ENCODE data around the gene LRRC31.

The LRRC31 gene

GRCh38 chr3:169812332-169813235 is 57.2 kb downstream of the LRRC31 start, which contains the start of the genes LRRC34 and LRRIQ4:
Gene LRRC34 (minus strand): TSS chr3:169812904. CDS start chr3:169812548, 356 bp downstream.
Gene LRRIQ4 (plus strand): TSS chr3:169812870. CDS start chr3:169821922, 9,052 bp downstream.
- peak within 1 kb of the TSS; percentile 36 for H3K4me3 ChIP-seq (ENCODE audit: insufficient read depth, low read length, poor library complexity, severe bottlenecking)
- H3K9me2 ChIP-seq (replicated peaks; ENCODE audit: insufficient read depth, low read length): no peaks in the 10 kb centered on the region
- no peaks in the 10 kb centered on the region for H3K9me3 ChIP-seq (ENCODE audit: insufficient read depth, low read length)
- no peaks in the 10 kb centered on the region for H3K79me2 ChIP-seq (ENCODE audit: insufficient read depth, low read length)
- H3K27ac ChIP-seq (ENCODE audit: low read depth, low read length): no peak within 1 kb of the TSS
- H4K20me1 ChIP-seq (ENCODE audit: low read depth, low read length): no peaks in the 10 kb centered on the region
- TF ChIP-seq EZH2phosphoT487 (conservative IDR thresholded peaks at IDR 0.05; ENCODE audit: low read length) (no peak), CTCF (IDR thresholded peaks at IDR 0.05; ENCODE audit: insufficient read depth, low read length, poor library complexity, severe bottlenecking) (no peak)
- peak within 1 kb of the TSS; percentile 62 for H3K4me2 ChIP-seq (ENCODE audit: low read depth, low read length, poor library complexity, severe bottlenecking)
- peak within 1 kb of the TSS; percentile 78 for H2AFZ ChIP-seq (ENCODE audit: low read depth, low read length, severe bottlenecking)
- no peaks in the 10 kb centered on the region for H3K36me3 ChIP-seq (ENCODE audit: low read length)
- H3F3A ChIP-seq (ENCODE audit: insufficient read depth): peaks cover 9% of the 10 kb centered on the region; the same call in 1 of the 2 replicates
- peak within 1 kb of the TSS; percentile 39 for H3K9ac ChIP-seq (ENCODE audit: low read length)
- no peaks in the 10 kb centered on the region for H3K27me3 ChIP-seq (ENCODE audit: low read length)

GRCh38 chr3:169811631-169812331 is 58.0 kb downstream of the LRRC31 start:
- no peak for TF ChIP-seq EZH2phosphoT487 (conservative IDR thresholded peaks at IDR 0.05; ENCODE audit: low read length)
- no peak for TF ChIP-seq CTCF (IDR thresholded peaks at IDR 0.05; ENCODE audit: insufficient read depth, low read length, poor library complexity, severe bottlenecking)
- Histone ChIP-seq H4K20me1 (ENCODE audit: low read depth, low read length) (no peaks in the 10 kb centered on the region), H3F3A (ENCODE audit: insufficient read depth) (peaks cover 9% of the 10 kb centered on the region; the same call in 1 of the 2 replicates), H3K27ac (ENCODE audit: low read depth, low read length) (no peak overlapping the region), H3K9me3 (ENCODE audit: insufficient read depth, low read length) (no peaks in the 10 kb centered on the region), H3K36me3 (ENCODE audit: low read length) (no peaks in the 10 kb centered on the region), H3K9ac (ENCODE audit: low read length) (peak overlapping the region; percentile 39), H3K9me2 (replicated peaks; ENCODE audit: insufficient read depth, low read length) (no peaks in the 10 kb centered on the region), H2AFZ (ENCODE audit: low read depth, low read length, severe bottlenecking) (peak overlapping the region; percentile 78), H3K4me3 (ENCODE audit: insufficient read depth, low read length, poor library complexity, severe bottlenecking) (peak overlapping the region; percentile 36), H3K27me3 (ENCODE audit: low read length) (no peaks in the 10 kb centered on the region), H3K4me2 (ENCODE audit: low read depth, low read length, poor library complexity, severe bottlenecking) (peak overlapping the region; percentile 62), H3K79me2 (ENCODE audit: insufficient read depth, low read length) (no peaks in the 10 kb centered on the region)

GRCh38 chr3:169809230-169809795 is 60.4 kb downstream of the LRRC31 start:
- TF ChIP-seq CTCF (IDR thresholded peaks at IDR 0.05; ENCODE audit: insufficient read depth, low read length, poor library complexity, severe bottlenecking) (no peak), EZH2phosphoT487 (conservative IDR thresholded peaks at IDR 0.05; ENCODE audit: low read length) (no peak)
- H3K79me2 ChIP-seq (ENCODE audit: insufficient read depth, low read length): no peaks in the 10 kb centered on the region
- H3K9ac ChIP-seq (ENCODE audit: low read length): no peak overlapping the region
- H3K9me3 ChIP-seq (ENCODE audit: insufficient read depth, low read length): no peaks in the 10 kb centered on the region
- no peak overlapping the region for H2AFZ ChIP-seq (ENCODE audit: low read depth, low read length, severe bottlenecking)
- no peak overlapping the region for H3K4me3 ChIP-seq (ENCODE audit: insufficient read depth, low read length, poor library complexity, severe bottlenecking)
- no peaks in the 10 kb centered on the region for H3K27me3 ChIP-seq (ENCODE audit: low read length)
- H3K27ac ChIP-seq (ENCODE audit: low read depth, low read length): no peak overlapping the region
- H3K9me2 ChIP-seq (replicated peaks; ENCODE audit: insufficient read depth, low read length): no peaks in the 10 kb centered on the region
- no peak overlapping the region for H3K4me2 ChIP-seq (ENCODE audit: low read depth, low read length, poor library complexity, severe bottlenecking)
- no peaks in the 10 kb centered on the region for H3K36me3 ChIP-seq (ENCODE audit: low read length)
- no peaks in the 10 kb centered on the region for H4K20me1 ChIP-seq (ENCODE audit: low read depth, low read length)
- H3F3A ChIP-seq (ENCODE audit: insufficient read depth): peaks cover 9% of the 10 kb centered on the region; the same call in 1 of the 2 replicates

All from SU-DHL-6 (cell line).